Natural killer cell (primary cell): Measurements from ENCODE around the gene SNED1. TPM values are rescaled to one million over a fixed set of nuclear protein-coding genes. Genes with fewer than 3 reads are reported as not detected.

Source experiments
- ATAC-seq, 3 donors: fragments of 150-1000 bp in 2 of 3; fragments of 200-7000 bp in 1 of 3; cut with Tn5 transposase; 1 replicate in 1 of 3; 2 replicates in 2 of 3; pipeline ENCODE4 v1.10.0; 2021; ENCODE audit warnings: mild to moderate bottlenecking in 2 of 3, moderate library complexity in 2 of 3
- DNase-seq, 2 donors: peaks; one replicate each; pipeline versions ENCODE4 v3.0.0 to v3.0.0-alpha.2; 2013 to 2021; ENCODE audit warnings: mixed read lengths in 1 of 2
- H3K27ac ChIP-seq: one replicate; pipeline ENCODE4 v1.5.1; 2013; ENCODE audit warnings: mild to moderate bottlenecking, low read length
- H3K27me3 ChIP-seq: one replicate; pipeline ENCODE4 v1.6.1; 2013; ENCODE audit warnings: low read length; ENCODE audit not compliant: control insufficient read depth, insufficient read depth
- H3K36me3 ChIP-seq: one replicate; pipeline ENCODE4 v1.6.1; 2013; ENCODE audit warnings: low read length; ENCODE audit not compliant: control insufficient read depth, insufficient read depth
- H3K4me1 ChIP-seq: one replicate; pipeline ENCODE4 v1.6.1; 2013; ENCODE audit warnings: low read length; ENCODE audit not compliant: control insufficient read depth, insufficient read depth
- H3K4me3 ChIP-seq: one replicate; pipeline ENCODE4 v1.5.1; 2013; ENCODE audit warnings: low read length
- H3K9me3 ChIP-seq: one replicate; pipeline ENCODE4 v1.6.1; 2013; ENCODE audit warnings: low read length; ENCODE audit not compliant: control insufficient read depth, insufficient read depth
- H3K27ac Mint-ChIP-seq, 2 donors: one replicate each; pipeline ENCODE4 v1.8.0; 2022; ENCODE audit warnings: mild to moderate bottlenecking in 2 of 2, mixed read lengths in 2 of 2, moderate library complexity in 1 of 2
- H3K27me3 Mint-ChIP-seq, 2 donors: one replicate each; pipeline ENCODE4 v1.8.0; 2022; ENCODE audit warnings: low read depth in 2 of 2, mixed read lengths in 2 of 2
- H3K36me3 Mint-ChIP-seq: one replicate; pipeline ENCODE4 v1.8.0; 2022; ENCODE audit warnings: mixed read lengths
- H3K4me1 Mint-ChIP-seq, 2 donors: one replicate each; pipeline ENCODE4 v1.8.0; 2022; ENCODE audit warnings: mixed read lengths in 2 of 2
- H3K4me3 Mint-ChIP-seq: one replicate; pipeline ENCODE4 v1.8.0; 2022; ENCODE audit warnings: mild to moderate bottlenecking, moderate library complexity, mixed read lengths
- H3K9me3 Mint-ChIP-seq, 2 donors: one replicate each; pipeline ENCODE4 v1.8.0; 2022; ENCODE audit warnings: mixed read lengths in 2 of 2
- WGBS: methylation state at CpG from one replicate; pipeline ENCODE4 v1.1.7; 2013; ENCODE audit warnings: missing lambda C conversion rate; ENCODE audit not compliant: insufficient coverage; 5-methylcytosine and 5-hydroxymethylcytosine counted together
- intact Hi-C: fragments of 100-400 bp; cut with micrococcal nuclease; formaldehyde crosslinking; loops from one replicate; pipeline ENCODE4 v1.14.2; 2022
- total RNA-seq, 4 donors: library from RNA; stranded (reverse); fragments of 120-200 nt in 1 of 4; gene quantifications; one replicate each; pipeline versions ENCODE4 v1.2.3 to v1.2.4, GENCODE V29; 2013 to 2022
- TF ChIP-seq, protein P1 (sequence below): fragments of 200-600 bp; IDR thresholded peaks from one replicate; pipeline ENCODE4 v1.8.0; 2022; ENCODE audit warnings: antibody characterized with exemption

The SNED1 gene
- total RNA-seq, 3 donors from 2014 or later (not counting 1 experiment from before 2014, with no cell fraction given) = 0.97 to 4.9 (median 2.5) TPM

GRCh38 chr2:241123816-241124536 is 125.6 kb downstream of the SNED1 start:
- Histone ChIP-seq H3K9me3 (no peaks in the 10 kb centered on the region), H3K36me3 (peaks cover 7% of the 10 kb centered on the region), H3K4me3 (no peak overlapping the region), H3K27ac (no peak overlapping the region), H3K27me3 (no peaks in the 10 kb centered on the region), H3K4me1 (peaks cover 26% of the 10 kb centered on the region)
- Mint-ChIP-seq H3K27ac (no peak overlapping the region), H3K9me3 (no peaks in the 10 kb centered on the region), H3K4me3 (no peak overlapping the region), H3K27me3 (no peaks in the 10 kb centered on the region), H3K36me3 (no peaks in the 10 kb centered on the region), H3K4me1 (no peaks in the 10 kb centered on the region)
- DNase-seq = peak in 1 of 2 donors; percentile 67
- TF ChIP-seq, protein P1, sequence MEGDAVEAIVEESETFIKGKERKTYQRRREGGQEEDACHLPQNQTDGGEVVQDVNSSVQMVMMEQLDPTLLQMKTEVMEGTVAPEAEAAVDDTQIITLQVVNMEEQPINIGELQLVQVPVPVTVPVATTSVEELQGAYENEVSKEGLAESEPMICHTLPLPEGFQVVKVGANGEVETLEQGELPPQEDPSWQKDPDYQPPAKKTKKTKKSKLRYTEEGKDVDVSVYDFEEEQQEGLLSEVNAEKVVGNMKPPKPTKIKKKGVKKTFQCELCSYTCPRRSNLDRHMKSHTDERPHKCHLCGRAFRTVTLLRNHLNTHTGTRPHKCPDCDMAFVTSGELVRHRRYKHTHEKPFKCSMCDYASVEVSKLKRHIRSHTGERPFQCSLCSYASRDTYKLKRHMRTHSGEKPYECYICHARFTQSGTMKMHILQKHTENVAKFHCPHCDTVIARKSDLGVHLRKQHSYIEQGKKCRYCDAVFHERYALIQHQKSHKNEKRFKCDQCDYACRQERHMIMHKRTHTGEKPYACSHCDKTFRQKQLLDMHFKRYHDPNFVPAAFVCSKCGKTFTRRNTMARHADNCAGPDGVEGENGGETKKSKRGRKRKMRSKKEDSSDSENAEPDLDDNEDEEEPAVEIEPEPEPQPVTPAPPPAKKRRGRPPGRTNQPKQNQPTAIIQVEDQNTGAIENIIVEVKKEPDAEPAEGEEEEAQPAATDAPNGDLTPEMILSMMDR = no peak
- over 99% methylated on average over 16 of the region's 16 CpGs for WGBS
- intact Hi-C loops = no loop called here
- ATAC-seq = no peak

DNA sequence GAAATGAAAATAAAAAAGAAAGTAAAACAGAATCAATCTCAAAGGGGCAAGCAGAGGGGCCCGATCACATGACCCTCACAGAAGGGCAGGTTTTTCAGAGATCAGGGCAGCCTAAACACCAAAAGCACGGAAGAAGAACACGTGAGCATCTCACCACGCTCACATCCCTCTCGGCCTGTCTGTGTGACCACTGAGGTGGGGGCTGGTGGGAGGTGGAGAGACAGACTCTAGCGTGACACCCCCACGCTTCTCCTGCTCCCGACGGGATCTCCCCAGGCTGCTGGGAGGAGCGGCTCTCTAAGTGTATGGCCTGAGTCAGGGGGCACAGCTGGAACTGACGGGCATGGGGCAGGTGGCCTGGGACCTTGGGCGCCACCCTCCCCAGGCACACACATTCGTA is 127.2 kb downstream of the SNED1 start:
- H3K4me1 ChIP-seq = peaks cover 33% of the 10 kb centered on the region
- Mint-ChIP-seq H3K4me3 (no peak overlapping the region), H3K27ac (no peak overlapping the region), H3K4me1 (no peaks in the 10 kb centered on the region), H3K36me3 (no peaks in the 10 kb centered on the region), H3K27me3 (no peaks in the 10 kb centered on the region), H3K9me3 (no peaks in the 10 kb centered on the region)
- intact Hi-C loops = no loop called here
- peak overlapping the region; percentile 1 for H3K27ac ChIP-seq
- WGBS = 88% methylated on average over 13 of the region's 13 CpGs
- H3K9me3 ChIP-seq = no peaks in the 10 kb centered on the region
- ATAC-seq (no peak), DNase-seq (peak in 1 of 2 donors; percentile 39)
- H3K36me3 ChIP-seq = peaks cover 7% of the 10 kb centered on the region
- no peak overlapping the region for H3K4me3 ChIP-seq
- H3K27me3 ChIP-seq = no peaks in the 10 kb centered on the region
- TF ChIP-seq, protein P1 = no peak

DNA sequence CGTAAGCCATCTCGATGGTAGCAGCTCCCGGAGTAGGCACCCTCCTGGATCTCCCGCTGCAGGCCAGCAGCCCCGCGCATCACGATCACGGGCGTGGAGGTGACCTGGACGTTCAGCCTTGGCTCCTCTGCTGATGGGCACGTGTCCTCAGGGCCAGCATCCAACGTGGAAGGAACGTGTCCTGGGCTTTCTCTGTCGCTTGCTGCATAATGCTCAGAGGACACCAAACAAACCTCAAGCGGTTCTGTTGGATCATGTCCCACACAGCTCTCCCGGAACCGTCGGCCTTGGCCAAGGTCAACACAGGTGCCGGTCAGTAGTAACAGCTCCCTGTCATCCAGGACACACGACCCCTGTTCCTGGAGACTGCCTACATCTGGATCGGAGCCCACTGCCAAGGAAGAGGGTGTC is 127.8 kb downstream of the SNED1 start:
- 96% methylated on average over 21 of the region's 21 CpGs for WGBS
- TF ChIP-seq, protein P1 = no peak
- intact Hi-C loops = no loop called here
- DNase-seq = no peak
- Mint-ChIP-seq H3K36me3 (no peaks in the 10 kb centered on the region), H3K4me3 (no peak overlapping the region), H3K27me3 (no peaks in the 10 kb centered on the region), H3K9me3 (no peaks in the 10 kb centered on the region), H3K4me1 (no peaks in the 10 kb centered on the region), H3K27ac (no peak overlapping the region)
- Histone ChIP-seq H3K4me3 (no peak overlapping the region), H3K27me3 (no peaks in the 10 kb centered on the region), H3K4me1 (peaks cover 33% of the 10 kb centered on the region), H3K9me3 (no peaks in the 10 kb centered on the region), H3K36me3 (peaks cover 7% of the 10 kb centered on the region), H3K27ac (no peak overlapping the region)
- ATAC-seq = no peak

GRCh38 chr2:241126771-241127202 is 128.4 kb downstream of the SNED1 start:
- Histone ChIP-seq H3K36me3 (peaks cover 5% of the 10 kb centered on the region), H3K4me1 (peaks cover 33% of the 10 kb centered on the region), H3K9me3 (no peaks in the 10 kb centered on the region), H3K27ac (peak overlapping the region; percentile 51), H3K4me3 (no peak overlapping the region), H3K27me3 (no peaks in the 10 kb centered on the region)
- no peak for DNase-seq
- Mint-ChIP-seq H3K27me3 (no peaks in the 10 kb centered on the region), H3K36me3 (no peaks in the 10 kb centered on the region), H3K4me3 (no peak overlapping the region), H3K9me3 (no peaks in the 10 kb centered on the region), H3K4me1 (no peaks in the 10 kb centered on the region), H3K27ac (no peak overlapping the region)
- TF ChIP-seq, protein P1 = no peak
- WGBS = 96% methylated on average over 18 of the region's 18 CpGs
- no peak for ATAC-seq
- intact Hi-C loops = no loop called here
